ENCODE measurements around the gene ATP1A4.
"Not testable (repeated sequence)": the region's sequence is repeated elsewhere in the genome, so short reads cannot be mapped to it uniquely, and the experiment has no call there.

Gene ATP1A4

GRCh38 chr1:160151303-160151702 is at the start of gene ATP1A4:
Gene ATP1A4 (plus strand): TSS chr1:160151603. CDS start chr1:160152041, 438 bp downstream.
- no peak within 1 kb of the TSS for H3K4me3 ChIP-seq (ENCODE audit: low read depth, low read length)

DNA sequence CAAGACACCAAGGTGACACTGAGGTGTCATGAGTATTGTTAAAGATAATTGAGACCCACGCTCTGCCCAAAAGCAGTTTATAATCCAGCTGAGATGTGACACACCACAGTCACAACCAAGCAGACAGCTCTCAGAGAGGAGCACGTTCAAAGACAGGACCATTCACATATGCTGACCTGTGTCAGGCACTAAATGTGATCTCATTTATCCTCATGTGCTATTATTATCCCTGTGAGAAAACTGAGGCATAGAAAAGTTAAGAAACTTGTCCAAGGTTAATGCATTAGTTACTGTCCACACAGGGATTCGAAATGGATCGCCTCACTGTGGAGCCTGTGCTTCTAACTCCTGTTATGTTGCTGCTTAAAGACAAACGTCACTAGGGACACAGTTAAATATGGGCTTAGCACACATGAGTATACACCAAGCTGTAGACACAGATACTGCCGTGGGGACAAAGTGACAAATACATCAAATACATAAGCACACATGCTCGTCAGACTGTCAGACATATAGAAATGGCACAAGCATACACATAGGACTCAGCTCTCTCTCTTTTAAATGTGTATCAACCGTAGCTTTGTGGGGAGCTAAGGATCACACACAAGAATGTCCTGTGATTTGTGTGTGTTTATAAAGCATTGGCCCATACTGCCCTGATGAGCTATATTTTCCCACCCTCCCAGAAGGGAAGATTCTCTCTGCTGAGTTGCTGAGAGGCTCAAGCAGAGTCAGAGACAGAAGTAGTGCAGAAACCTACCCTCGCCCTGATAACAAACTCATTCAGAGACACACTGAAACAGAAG is 49.5 kb upstream of the ATP1A4 start:
- H3K4me3 ChIP-seq (ENCODE audit: low read depth, low read length): no peak overlapping the region

- H3K4me3 ChIP-seq (ENCODE audit: low read depth, low read length): no peak overlapping the region
These were observed 47.6 kb upstream of the ATP1A4 start for GRCh38 chr1:160103658-160104408.

DNA sequence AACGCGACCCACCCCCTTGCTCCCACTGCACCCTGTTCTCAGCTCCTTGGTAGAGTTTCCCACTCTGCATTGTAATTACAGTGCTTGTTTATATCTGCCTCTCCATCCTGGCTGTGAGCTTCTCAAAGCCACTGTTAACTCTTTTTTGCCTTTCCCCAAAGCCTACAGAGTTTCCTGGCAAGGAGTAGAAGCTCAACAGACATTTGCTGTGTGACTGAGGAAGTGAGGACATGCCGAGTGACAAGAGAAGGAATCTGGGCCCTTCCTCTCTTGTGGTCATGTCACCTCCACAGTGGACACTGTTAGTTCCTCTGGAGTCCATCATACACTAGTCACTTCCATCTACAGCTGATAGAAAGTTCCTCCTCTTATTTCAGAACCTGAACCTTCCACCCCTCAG is 46.9 kb upstream of the ATP1A4 start:
- no peak overlapping the region for H3K4me3 ChIP-seq (ENCODE audit: low read depth, low read length)

DNA sequence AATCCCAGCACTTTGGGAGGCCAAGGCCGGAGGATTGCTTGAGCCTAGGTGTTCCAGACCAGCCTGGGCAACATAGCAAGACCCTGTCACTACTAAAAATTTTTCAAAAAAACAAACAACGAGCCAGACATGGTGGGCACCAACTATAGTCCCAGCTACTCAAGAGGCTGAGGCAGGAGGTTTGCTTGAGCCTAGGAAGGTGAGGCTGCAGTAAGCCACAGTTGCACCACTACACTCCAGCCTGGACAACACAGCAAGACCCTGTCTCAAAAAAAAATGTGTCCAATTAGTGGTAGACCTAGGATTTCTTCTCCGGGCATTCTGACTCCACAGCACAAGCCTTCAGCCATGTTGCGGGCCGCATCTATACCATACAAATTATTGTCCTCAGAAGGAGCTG is 46.2 kb upstream of the ATP1A4 start:
- H3K4me3 ChIP-seq (ENCODE audit: low read depth, low read length): no peak overlapping the region

- no peak overlapping the region for H3K4me3 ChIP-seq (ENCODE audit: low read depth, low read length)
These were observed 43.9 kb upstream of the ATP1A4 start for GRCh38 chr1:160107512-160107911.

DNA sequence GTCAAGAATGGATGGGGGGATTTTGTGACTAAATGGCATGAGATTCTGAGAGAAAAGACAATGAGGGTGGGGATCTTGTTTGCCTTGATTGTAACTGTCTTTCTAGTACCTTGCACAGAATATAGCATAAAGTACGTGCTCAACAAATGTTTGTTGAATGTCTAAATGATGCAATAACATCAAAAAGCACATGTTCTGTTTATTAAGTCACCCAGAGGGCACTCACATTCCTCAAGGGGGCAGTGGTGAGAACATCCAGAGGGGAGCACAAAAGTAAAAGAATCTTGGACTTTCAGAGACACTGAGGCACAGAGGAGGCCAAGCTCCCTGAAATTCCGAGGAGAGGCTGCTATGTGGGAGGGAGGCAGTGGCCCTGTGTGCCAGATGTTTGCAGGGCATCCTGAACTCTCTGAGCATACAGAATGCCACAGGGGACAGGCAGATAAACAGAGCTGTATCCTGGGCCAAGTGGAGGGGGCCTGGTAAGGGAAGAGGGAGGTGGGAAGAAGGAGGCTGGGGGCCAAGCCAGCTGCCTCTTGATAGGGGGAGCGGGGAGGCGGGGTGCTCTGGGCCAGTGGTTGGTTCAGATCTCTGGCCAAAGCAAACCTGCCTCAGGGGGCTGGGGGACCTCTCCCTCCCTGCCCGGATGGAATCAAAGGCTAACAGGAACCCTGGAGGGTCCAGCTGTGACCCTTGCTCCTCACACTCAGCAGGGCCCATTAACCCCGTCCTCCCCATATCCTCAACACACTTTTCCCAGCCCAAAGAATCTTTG is 42.3 kb upstream of the ATP1A4 start:
- no peak overlapping the region for H3K4me3 ChIP-seq (ENCODE audit: low read depth, low read length)

DNA sequence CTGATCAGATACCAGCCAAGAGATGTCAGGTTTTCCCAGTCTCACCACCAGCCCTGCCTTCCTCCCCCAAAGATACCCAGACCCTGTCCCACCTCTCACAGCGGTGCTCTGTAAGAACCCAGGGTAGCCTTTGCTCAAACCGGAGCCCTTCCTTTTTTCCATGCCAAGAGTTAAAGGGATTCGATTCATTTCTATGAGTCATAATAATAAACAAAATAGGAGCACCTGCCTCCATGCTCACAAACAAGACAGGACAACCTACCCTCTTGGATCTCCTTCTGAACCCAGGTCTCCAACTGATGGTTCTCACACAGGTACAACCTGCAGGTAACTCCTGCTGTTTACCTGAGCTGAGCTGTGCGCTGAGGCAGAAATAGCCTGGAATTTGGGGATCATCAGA is 41.7 kb upstream of the ATP1A4 start:
- no peak overlapping the region for H3K4me3 ChIP-seq (ENCODE audit: low read depth, low read length)

DNA sequence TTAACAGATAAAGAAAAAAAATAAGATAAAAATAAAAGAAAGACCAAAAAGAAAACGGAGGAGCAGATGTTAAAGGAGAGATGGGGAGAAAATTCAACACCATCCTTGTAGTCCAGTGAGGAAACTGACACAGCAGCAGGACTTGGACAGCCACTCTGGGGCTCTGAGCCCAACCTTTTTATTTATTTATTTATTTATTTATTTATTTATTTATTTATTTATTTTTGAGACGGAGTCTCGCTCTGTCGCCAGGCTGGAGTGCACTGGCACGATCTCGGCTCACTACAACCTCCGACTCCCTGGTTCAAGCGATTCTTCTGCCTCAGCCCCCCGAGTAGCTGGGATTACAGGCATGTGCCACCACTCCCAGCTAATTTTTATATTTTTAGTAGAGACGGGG is 39.9 kb upstream of the ATP1A4 start:
- H3K4me3 ChIP-seq (ENCODE audit: low read depth, low read length): not testable (repeated sequence)

GRCh38 chr1:160112357-160112756 is 39.0 kb upstream of the ATP1A4 start:
- H3K4me3 ChIP-seq (ENCODE audit: low read depth, low read length): no peak overlapping the region

DNA sequence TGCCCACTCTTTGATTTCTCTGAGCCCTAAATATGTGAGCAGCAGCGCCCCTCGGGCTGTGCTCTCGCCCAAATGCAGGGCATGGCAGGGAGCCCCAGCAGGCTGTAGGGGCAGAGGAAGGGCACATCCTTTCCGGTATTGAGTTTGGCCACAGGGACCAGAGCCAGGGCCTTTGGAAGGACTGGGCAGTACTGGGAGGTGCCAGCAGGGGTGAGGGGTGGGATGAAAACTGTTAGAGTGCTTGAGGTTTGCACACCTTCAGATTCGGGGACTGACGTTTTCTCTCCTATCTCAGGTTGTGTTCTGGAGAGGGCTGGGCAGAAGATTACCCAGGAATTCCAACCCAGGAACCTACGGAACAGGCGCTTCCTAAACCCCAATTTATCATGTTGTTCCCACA is 38.0 kb upstream of the ATP1A4 start:
- no peak overlapping the region for H3K4me3 ChIP-seq (ENCODE audit: low read depth, low read length)

DNA sequence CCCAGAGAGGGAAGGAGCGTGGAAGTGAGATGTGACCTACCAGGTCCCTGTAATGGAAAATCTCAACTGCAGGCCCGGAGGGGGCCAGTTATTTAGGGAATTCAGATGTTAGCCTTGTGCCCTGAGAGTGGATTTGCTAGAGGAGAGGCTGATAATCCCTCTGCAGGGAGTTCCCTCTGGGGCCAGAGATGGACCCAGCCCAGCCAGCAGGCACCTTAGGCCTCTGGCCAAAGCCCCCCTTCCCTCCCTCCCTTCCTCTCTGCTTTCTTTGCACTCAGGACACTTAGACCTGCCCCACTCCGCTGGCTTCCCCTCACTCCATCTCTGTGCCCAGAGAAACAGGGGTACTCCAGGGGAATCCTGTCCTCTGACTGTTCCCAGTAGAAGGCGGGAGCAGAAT is 37.3 kb upstream of the ATP1A4 start:
- H3K4me3 ChIP-seq (ENCODE audit: low read depth, low read length): no peak overlapping the region

DNA sequence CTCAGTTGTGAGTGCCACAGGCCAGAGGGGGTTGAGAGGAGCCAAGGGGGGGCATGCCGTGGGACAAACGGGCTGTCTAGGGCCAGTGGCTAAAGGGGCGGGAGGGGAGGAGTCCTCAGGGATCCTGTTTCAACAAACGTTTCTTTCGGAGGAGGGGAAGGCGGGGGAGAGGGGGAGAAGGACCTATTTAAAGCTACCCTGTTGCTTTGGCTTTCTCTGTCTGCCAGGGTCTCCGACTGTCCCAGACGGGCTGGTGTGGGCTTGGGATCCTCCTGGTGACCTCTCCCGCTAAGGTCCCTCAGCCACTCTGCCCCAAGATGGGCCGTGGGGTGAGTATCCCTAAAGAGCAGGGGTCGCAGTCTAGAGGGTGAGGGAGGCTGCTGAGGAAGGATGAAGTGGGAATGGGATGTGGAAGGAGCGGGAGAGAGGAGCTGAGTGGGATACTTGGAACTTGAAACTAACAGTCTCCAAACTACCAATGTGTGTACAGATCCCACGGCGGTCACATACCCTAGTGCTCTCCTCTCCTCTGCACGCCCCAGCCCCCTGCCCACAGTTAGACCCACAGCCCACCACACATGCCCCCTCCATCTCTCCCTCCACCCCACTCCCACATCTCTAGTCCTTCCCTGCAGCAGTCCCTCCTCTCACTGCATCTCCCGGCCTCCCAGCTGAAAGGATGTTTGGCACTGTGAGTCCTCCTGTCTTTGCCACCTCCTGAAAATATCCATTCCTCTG is 35.7 kb upstream of the ATP1A4 start, which contains the start of gene ATP1A2:
ATP1A2 (plus strand) TSS at position 215 of the 738 bp plus-strand sequence; CDS start at position 318, 103 bp downstream.
- no peak within 1 kb of the TSS for H3K4me3 ChIP-seq (ENCODE audit: low read depth, low read length)

GRCh38 chr1:160116283-160117147 is 34.9 kb upstream of the ATP1A4 start:
- no peak overlapping the region for H3K4me3 ChIP-seq (ENCODE audit: low read depth, low read length)

DNA sequence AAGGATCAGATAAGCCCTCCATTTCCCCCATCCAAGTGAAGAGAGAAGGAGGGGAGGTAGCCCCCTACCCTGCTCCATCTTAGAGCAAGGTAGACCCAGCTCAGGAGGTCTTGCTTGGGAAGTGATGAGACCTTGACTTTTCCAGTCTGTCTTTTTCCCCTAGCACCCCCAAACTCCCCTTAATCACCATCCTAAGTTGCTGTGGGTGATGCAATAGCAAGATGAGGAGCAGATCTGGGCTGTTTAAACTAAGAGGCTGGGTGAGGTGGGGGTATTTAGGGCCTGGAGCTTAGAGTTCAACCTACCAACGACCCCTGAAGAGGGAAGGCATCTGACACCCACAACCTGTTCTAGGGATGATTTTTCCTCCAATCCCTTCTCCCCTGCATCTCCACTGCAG is 34.1 kb upstream of the ATP1A4 start:
- H3K4me3 ChIP-seq (ENCODE audit: low read depth, low read length): no peak overlapping the region

- H3K4me3 ChIP-seq (ENCODE audit: low read depth, low read length): no peak overlapping the region
These were observed 33.7 kb upstream of the ATP1A4 start for GRCh38 chr1:160117709-160118183.

DNA sequence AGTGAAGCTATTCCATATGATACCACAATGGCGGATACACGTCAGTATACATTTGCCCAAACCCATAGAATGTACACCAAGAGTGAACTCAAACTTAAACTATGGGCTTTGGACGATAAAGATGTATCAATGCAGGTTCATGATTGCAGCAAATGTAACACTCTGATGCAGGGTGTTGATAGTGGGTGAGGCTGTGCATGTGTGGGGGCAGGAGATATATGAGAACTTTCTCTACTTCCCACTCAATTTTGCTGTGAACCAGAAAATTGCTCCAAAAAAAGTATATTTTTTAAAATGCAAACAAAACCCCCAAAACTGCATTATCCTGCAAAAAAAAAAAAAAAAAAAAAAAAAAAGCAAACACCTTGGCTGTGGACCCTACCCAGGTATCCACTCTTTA is 32.5 kb upstream of the ATP1A4 start:
- no peak overlapping the region for H3K4me3 ChIP-seq (ENCODE audit: low read depth, low read length)

- H3K4me3 ChIP-seq (ENCODE audit: low read depth, low read length): no peak overlapping the region
These were observed 30.6 kb upstream of the ATP1A4 start for GRCh38 chr1:160120797-160121196.

DNA sequence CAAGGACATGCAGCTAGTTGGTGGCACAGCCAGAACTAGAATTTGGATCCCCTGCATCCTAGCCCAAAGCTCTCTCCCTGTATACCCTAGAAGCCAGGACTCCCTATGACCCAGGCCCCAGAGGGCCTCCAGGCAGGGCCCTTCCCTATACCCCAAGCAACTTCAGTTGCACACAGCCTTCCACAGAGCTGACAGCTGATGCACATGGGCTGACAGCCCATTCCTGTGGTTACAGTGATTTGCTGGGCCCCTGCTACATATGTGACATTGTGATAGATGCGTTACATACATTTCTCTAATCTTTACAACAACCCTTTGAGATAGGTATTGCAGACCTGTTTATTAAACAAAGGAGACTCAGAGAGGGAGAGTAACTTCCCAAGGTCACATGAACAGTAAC is 30.0 kb upstream of the ATP1A4 start:
- H3K4me3 ChIP-seq (ENCODE audit: low read depth, low read length): no peak overlapping the region

All from iPS-11a (cell line).